ENCODE data around the gene AKAP12.

GRCh38 chr6:151327101-151327500 lies 87.3 kb downstream of the AKAP12 start:
- no peak for TF ChIP-seq POLR2A (IDR thresholded peaks at IDR 0.05; ENCODE audit: low read length)
- no peak for TF ChIP-seq GATA1 (IDR thresholded peaks at IDR 0.05; ENCODE audit: low read depth, low read length)

Measured in erythroblast (primary cell).